ENCODE data around the gene MYOZ3.

Gene MYOZ3

DNA sequence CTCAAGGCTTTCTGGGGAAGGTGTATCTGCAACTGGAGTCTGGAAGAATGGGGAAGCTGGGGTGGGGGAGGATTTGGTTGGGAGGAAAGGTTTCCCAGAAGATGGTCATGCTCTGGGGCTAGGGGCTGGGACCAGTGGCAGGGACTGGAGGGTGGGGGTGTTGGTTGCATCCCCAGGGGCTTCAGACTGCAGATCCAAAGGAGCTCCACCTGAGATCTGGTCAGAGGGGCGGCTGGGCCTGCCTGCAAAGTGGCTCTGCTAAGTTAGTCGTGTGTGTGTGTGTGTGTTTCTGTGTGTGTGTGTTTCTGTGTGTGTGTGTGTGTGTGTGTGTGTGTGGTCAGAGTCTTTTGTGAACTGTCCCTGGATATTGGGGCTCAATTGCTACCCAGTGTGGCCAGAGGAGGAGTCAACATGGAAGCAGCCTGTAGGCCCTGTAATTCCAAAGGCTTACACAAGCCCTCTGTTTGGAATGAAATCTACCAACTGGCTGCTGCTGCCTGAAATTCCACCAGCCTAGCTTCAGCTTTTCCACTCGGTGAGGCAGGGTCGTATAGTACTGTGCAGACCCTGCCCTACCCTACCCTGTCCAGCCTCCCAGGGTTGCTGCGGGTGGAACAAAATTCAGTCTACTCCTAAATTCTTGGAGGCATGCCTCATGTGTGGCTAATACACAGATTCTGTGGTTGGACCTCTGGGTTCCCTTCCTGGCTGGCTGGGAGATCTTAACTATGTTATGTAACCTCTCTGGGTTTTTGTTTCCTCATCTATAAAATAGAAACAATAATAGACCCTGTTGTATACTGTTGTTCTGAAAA is 33.1 kb upstream of the MYOZ3 start:
- DNase-seq: no peak

DNA sequence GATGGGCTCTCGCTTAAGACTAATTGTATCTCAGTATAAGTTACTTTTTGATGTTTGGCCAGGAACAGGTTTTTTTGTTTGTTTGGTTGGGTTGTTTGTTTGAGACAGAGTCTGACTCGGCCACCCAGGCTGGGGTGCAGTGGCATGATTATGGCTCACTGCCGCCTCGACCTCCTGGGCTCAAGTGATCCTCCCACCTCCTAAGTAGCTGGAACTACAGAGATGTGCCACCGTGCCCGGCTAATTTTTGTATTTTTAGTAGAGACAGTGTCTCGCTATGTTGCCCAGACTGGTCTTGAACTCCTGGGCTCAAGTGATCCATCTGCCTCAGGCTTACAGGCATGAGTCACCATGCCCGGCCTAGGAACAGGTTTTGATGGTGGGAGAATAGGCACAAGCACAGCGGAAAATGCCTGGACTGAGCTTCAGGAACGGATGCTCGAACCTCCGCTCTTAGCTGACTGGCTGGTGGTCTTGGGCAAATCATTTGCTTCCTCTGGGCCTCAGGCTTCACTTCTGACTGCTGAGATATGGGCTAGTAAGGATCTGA is 32.0 kb upstream of the MYOZ3 start:
- no peak for DNase-seq

DNA sequence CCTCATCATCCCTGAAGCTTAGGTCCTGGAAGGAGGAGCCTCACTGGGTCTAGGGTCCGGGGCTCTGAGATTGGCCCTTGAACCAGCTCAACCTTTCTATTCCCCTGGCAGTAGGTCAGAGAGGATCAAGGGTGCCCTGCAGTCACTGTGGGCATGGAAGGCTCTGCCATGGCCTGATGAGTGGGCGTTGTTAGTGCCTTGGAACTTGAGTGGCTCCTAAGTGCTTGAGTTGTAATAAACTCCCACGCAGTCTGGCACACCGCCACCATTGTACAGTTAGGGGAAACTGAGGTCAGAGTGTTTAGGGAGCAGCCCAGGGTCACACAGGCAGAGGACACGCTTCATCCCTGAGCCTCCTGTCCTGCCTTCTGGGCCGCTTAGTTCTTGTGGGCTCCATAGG is 31.0 kb upstream of the MYOZ3 start:
- DNase-seq: no peak

DNA sequence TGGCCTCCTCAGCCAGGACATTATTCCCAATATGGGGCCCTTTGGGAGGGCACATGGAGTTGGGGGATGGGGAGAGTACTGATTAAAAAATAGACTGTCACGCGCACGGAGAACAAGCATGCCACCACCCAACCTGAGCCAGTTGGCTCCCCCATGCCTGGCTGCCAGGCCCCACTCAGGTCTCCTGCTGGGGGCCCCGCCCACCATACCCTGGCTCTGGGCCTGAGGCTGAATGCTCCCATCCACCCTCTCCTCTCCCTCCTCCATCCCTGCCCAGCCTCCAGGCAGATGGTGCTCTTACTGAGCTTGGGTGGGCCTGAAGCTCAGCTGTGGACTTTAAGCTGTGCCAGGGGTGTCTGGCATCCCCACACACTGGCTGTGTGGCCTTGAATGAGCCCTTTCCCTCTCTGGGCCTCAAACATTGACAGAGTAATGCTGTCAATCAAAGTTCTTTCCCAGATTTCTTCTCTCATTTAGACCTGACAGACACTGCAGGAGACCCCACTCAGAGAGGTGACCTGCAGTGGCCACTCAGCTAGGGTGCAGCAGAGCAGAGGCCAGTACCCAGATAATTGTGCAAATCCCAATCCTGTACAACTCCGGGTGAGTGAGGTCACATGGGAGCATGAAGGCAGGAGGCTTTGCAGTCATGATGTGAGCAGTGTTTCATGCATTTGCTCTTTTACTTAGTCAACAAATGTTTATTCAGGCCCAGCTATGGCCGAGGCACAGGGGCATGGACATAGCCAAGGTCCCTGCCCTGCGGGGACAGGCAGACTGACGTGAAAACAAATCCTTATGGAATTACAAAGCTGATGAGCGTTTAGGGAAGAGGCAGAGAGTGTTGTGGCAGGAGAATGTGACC is 30.4 kb upstream of the MYOZ3 start:
- DNase-seq: no peak

- DNase-seq: no peak
These were observed 29.7 kb upstream of the MYOZ3 start for GRCh38 chr5:150631326-150631701.

GRCh38 chr5:150632305-150633160 is 28.5 kb upstream of the MYOZ3 start:
- DNase-seq: no peak

- DNase-seq: no peak
These were observed 27.6 kb upstream of the MYOZ3 start for GRCh38 chr5:150633429-150633828.

DNA sequence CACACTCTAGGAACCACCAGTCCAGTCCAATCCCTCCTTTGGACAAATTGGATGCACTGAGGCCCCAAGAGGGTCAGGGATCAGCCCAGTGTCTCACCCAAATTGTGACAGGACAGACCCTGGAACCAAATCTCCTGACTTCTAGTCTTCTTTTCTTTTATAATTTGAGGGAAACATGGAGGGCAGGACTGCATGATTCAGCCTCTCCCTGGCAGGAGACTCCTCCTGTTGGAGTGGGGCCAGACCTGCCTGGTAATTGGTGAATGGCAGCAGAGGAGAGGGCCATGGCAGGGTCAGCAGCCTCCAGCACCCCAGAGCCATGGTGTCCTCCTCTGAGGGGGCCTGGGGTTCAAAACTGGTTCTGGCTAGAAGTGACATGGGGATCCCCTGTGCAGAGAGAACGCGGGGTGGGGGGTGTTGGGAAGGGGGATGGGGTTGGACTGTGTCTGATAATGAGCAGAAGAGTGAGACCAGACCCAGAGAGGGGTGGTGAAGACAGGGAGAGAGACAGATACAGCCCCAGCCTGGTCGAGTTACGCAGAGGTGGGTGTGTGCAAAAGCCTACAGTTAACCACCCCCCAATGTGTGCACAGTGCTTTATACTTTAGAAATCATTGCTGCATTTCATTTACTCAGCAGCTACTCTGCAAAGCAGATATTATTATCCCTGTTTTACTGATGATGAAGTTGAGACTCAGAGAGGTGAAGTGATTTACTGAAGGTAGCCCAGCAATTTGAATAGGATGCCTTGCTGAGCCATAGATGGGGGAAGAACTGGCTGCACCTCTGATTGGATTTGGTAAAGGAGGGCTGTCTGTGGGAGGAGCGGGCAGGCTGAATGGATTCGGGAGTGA is 24.4 kb upstream of the MYOZ3 start:
- DNase-seq: no peak

DNA sequence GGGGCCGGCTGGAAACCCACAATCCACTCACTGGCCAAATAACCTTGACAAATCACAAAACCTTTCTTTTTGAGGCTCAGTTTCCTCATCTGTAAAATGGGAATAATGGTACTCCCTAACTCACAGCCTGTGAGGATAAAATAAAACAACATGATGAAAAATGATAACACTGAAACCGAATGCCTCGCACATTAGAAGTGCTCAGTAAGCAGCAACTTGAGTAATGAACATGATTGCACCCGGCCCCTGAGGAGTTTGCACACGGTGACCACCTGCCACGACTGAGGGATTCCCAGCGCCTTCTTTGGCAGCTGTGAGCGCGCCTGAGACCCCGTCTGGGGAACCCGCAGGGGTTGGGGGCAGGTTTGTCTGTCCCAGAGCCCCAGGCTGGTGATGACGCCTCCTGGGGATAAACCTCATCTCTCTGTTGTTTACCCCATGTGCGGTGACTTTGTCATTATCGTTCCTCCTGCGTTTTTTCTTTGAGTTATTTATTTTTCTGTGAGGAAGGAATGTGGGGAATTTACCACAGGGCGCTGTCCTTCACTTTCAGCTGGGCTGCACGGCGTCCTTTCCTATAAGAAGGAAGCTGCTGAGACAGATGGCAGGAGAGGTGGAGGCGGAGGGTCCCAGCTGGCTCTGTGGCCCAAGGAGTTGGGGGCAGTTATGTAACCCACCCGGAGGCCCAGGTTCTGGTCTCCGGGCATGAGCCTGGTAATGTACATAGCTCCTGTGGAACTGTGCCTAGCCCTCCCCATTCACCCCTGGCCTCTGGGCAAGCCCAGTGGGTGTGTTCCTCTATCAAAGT is 23.6 kb upstream of the MYOZ3 start:
- no peak for DNase-seq

GRCh38 chr5:150638053-150638444 is 23.0 kb upstream of the MYOZ3 start:
- DNase-seq: no peak

- DNase-seq: no peak
These were observed 22.3 kb upstream of the MYOZ3 start for GRCh38 chr5:150638488-150639376.

- DNase-seq: no peak
These were observed 21.7 kb upstream of the MYOZ3 start for GRCh38 chr5:150639377-150639692.

DNA sequence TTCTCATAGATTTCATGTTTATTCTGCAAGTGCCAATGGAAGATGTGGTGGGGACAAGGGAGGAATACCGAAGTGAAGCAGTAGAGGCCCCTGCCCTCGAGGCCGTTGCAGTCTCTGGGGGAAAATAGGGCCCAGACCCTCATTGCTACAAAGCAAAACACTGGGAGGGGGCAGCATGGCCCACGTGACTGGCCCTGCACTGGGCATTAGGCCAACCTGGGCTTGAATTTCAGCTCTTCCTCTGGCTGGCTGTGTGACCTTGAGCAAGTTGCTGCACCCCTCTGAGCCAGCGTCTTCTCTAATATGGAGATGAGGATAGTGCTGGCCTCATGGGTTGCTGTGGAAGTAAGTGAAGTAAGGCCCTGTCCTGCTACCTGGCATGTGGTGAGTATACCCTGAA is 21.3 kb upstream of the MYOZ3 start:
- no peak for DNase-seq

- no peak for DNase-seq
These were observed 20.6 kb upstream of the MYOZ3 start, which contains the start of gene SYNPO for GRCh38 chr5:150640311-150641005. Gene SYNPO (plus strand): TSS chr5:150640660. CDS start chr5:150648276, 7,616 bp downstream.

GRCh38 chr5:150641006-150641570 is 20.0 kb upstream of the MYOZ3 start:
- no peak for DNase-seq

GRCh38 chr5:150641824-150642566 is 19.1 kb upstream of the MYOZ3 start:
- DNase-seq: no peak

GRCh38 chr5:150642567-150642927 is 18.5 kb upstream of the MYOZ3 start:
- DNase-seq: no peak

- no peak for DNase-seq
These were observed 17.9 kb upstream of the MYOZ3 start for GRCh38 chr5:150642991-150643710.
